HS-5 (cell line): ENCODE measurements around the gene IL1B.

Experiments
- DNase-seq: peaks from one replicate; pipeline ENCODE4 v3.0.0-alpha.2; 2012; ENCODE audit warnings: low read depth

Gene IL1B

DNA sequence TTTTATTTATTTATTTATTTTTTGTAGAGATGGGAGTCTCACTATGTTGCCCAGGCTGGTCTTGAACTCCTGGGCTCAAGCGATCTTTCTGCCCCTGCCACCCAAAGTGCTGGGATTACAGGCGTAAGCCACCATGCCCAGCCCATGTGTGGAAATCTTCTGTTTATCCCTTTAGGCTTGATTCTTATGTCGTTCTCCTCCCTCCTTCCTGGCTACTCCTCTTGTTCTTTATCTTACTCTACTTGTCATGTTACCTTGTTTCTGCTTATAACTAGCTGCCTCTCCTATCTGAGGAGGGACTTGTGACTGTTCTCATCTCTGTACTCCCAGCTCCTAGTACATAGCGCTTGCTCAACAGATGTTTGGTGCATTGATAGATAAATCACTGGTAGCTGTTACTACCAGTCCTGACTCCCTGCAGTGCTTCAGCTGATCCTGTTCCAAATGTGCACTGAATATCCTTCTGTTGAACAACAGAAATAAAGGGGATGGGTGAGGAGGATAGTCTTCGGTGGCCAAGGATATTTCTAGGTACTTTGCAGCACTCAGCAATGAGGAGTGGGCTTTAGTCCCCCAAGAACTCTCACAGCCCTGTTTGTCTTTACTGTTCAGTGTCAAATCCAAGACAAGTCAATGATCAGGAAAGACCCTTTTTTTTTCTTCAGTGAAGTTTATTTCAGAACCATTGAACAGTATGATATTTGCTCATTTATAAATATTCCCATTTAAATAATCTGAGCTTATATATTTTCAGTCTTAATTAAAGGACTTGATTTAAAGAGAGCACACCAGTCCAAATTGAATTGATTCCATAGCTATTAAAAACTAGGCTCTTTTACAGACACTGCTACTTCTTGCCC is 7.2 kb downstream of the IL1B start:
- no peak for DNase-seq

DNA sequence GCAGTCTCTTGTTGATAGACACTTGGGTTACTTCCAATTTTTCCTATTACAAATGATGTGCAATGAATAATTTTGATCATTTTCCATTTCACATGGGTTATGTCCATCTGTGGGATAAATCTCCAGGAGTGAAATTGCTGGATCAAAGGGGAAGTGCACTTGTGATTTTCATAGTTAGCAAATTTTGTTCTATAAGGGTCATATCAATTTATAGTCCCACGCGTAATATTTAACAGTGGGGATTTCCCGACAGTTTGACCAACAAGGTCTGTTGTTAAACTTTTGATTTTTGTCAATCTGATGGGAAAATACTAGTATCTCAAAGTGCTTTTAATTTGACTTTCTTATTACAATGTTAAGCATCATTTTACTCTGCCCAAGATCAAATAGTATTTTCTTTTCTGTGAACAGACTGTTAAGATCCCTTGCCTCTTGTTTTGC is 8.3 kb downstream of the IL1B start:
- DNase-seq: no peak

DNA sequence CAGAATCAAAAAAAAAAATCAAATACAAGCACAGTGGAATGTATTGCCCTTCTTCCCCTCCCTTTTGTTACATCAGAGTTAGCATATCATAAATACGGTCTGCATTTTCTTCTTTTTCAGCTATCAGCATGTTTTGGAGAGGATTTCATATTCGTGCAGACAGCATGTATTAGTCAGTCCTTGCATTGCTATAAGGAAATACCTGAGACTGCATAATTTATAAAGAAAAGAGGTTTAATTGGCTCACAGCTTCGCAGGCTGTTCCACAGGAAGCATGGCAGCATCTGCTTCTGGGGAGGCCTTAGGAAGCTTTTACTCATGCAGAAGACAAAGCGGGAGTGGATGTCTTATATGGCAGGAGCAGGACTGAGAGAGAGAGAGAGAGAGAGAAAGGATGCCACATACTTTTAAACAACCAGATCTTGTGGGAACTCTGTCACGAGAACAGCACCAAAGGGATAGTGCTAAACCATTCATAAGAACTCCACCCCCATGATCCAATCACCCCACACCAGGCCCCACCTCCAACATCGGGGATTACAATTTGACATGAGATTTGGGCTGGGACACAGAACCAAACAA is 8.9 kb downstream of the IL1B start:
- no peak for DNase-seq

GRCh38 chr2:112827009-112827408 is 9.6 kb downstream of the IL1B start:
- DNase-seq: no peak

- DNase-seq: no peak
Measured at GRCh38 chr2:112825706-112826105, 10.9 kb downstream of the IL1B start.

- no peak for DNase-seq
Measured at GRCh38 chr2:112824694-112825085, 11.9 kb downstream of the IL1B start.

DNA sequence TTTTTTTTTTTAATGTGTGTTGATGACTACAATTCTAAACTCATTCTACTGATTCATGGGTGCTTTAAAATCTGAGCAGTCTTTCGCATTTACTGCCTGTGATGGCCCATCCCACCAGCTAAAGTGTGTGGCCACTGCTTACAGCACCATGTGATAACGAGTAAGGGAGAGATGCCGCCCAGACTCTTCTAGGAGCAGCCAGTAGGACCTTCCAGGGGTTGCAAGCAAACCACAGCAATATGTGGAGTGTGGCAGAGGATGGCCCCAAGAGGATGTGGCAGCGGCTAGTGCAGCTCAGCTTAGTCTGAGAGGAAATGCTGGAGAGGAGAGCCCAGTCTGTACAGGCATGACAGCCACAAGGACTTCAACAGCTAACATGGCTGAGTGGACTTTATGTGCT is 14.9 kb downstream of the IL1B start:
- no peak for DNase-seq

DNA sequence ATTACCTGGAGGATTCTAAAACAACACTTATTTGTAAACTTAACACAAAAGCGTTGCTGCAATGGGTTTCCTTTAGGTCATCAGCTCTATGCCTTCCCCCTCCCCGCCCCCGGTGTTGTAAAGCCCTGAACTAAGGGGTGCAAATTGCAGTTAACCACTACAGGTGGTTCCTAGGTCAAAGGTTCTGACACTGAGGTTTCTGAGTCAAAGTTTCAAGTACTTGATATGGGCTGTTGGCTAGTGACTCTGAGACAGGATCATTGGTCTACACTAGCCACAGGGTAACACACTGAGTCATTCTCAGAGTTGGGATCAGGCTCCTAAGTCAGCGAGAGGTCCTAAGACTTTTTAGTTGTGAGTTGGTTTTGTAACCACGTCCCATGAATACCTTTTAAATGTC is 15.4 kb downstream of the IL1B start:
- DNase-seq: no peak

DNA sequence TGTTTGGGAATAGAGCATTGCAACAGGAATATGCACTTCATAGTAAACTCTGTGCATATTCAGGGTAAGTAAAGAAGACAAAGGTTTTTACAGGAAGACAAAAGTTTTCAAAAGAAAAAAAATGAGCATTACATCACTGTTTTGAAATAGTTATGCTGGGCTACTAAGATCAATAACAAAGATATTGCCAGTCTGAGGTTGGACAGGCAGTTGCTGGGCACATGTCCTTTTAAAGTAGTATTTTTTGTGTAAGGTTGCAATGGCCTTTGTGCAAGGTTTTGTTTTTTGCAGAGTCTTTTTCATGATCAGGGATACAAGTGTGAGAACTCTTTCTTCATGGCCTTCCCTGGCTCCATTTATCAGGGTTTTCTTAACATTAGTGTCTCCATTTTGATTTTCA is 16.2 kb downstream of the IL1B start:
- no peak for DNase-seq

DNA sequence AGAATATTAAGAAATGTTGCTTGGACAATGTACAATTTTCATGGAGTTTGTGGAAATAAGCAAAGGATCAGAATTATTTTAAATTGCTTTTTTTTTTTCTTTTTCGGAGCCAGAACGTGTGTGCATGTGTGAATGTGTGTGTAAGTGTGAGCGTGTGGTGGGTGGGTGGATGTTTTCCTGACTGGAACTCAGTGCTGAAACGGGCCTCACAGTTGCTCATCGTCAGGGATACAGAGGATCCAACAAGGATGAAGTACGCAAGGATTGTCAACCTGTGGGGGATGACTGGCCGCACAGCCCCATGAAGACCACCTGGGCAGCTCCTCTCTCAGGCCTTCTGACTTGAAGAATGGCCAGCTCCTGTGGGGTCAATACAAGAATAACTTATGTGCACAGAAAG is 17.5 kb downstream of the IL1B start:
- no peak for DNase-seq

GRCh38 chr2:112818094-112818902 is 18.3 kb downstream of the IL1B start:
- no peak for DNase-seq

DNA sequence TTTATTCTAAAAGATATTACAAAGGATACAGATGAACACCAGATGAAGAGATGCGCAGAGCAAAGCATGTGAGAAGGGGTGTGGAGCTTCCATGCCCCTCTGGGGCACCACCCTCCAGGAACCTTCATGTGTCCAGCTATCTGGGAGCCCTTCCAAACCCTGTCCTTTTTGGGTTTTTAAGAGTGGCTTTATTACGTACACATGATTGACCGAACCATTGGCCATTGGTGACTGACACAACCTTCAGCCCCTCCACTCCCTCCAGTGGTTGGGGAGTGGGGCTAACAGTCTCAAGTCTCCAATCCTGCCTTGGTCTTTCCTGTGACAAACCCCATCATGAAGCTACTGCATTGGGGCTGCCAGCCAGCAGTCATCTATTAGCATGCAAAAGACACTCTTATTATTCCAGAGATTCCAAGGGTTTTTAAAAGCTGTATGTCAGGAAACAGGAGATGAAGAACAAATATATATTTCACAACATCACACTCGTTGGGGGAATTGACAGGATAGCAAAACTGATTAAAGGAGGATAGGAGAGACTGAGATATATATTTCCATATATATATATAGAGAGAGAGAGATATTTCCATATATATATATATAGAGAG is 19.4 kb downstream of the IL1B start:
- DNase-seq: no peak

GRCh38 chr2:112814278-112814677 is 22.3 kb downstream of the IL1B start:
- DNase-seq: no peak

DNA sequence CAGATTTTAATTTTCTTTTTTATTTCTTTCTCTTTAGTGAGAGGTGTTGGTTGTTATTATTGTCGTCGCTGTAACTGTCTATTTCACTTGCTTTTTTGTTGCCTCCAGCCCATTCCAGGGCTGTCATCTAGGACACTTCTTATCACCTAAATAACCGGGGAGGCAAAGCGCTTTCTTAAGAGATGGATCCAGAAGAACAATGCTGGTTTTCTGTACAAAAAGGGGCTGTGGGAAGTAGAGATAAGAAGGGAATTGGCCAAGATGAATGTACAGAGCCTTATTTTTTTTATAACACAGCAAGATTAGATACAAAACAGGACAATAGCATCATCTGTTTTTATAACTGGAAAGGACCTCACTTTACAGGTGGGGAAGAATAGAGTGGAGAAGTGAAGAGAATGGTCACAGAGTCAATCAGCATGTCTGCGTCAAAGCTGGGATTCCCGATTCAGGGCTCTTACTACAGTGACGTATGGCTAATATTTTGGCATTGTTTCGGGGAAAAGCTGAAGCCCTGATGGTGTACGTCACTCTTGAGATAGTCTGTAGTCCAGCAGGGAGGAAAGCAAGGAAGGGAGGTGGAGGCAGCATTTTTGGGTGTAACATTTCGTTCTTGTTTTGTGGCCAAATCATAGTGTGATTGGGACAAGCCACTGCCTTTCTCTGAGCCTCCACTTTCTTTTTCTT is 23.2 kb downstream of the IL1B start:
- no peak for DNase-seq

GRCh38 chr2:112812318-112813267 is 24.0 kb downstream of the IL1B start:
- DNase-seq: peak; percentile 70

- DNase-seq: peak; percentile 96
Measured at GRCh38 chr2:112811841-112812306, 24.7 kb downstream of the IL1B start.

- DNase-seq: no peak
Measured at GRCh38 chr2:112811276-112811831, 25.2 kb downstream of the IL1B start.

DNA sequence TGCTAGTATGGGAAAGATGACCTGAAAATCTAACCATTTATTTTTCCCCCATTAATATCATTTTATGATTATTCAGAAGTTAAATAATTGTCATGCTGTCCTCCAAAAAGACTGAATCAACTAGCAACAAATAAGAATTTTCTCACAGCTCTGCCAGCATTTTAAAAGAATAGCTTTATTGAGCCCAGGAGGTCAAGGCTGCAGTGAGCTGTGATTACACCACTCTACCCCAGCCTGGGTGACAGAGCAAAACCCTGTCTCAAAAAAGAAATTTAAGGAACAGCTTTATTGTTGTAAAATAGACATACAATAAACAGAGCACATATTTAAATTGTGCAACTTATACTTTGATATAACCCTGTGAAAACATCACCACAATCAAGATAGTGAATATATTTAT is 27.5 kb downstream of the IL1B start:
- no peak for DNase-seq

- DNase-seq: no peak
Measured at GRCh38 chr2:112807233-112807807, 29.3 kb downstream of the IL1B start.

GRCh38 chr2:112805542-112805941 is 31.0 kb downstream of the IL1B start:
- DNase-seq: no peak
